GM12878 (cell line): Measurements from ENCODE around the gene SMIM44. TPM values are rescaled to one million over a fixed set of nuclear protein-coding genes. Genes with fewer than 3 reads are reported as not detected.

Source experiments
- ATAC-seq: fragments of 200-7000 bp; cut with Tn5 transposase; 3 replicates; pipeline ENCODE4 v1.9.1; 2020; ENCODE audit warnings: mild to moderate bottlenecking, moderate library complexity
- BruUV-seq: library from RNA; stranded (reverse); fragments of 400-500 nt; replicated peaks from 2 replicates; lab custom pipeline; 2021; lab: Mats Ljungman, UMichigan
- CTCF ChIA-PET: fragments of 300-600 bp; sonication (Branson Sonifier 250); formaldehyde crosslinking; extraction: SDS; loops from one replicate; lab custom pipeline; 2021; ENCODE audit warnings: inconsistent platforms; lab: Yijun Ruan, JAX
- POLR2A ChIA-PET: fragments of 350-600 bp; formaldehyde crosslinking; extraction: SDS; loops from one replicate; lab custom pipeline; 2021; ENCODE audit warnings: inconsistent platforms; lab: Charles Lee
- RAD21 ChIA-PET: fragments of 300-600 bp; sonication (Branson Sonifier 250); formaldehyde crosslinking; loops from one replicate; lab custom pipeline; 2023; ENCODE audit warnings: antibody characterized with exemption; ENCODE audit not compliant: unreplicated experiment; lab: Charles Lee
- SMC1A ChIA-PET: fragments of 300-600 bp; sonication (Branson Sonifier 250); formaldehyde crosslinking; loops from one replicate; lab custom pipeline; 2023; ENCODE audit not compliant: unreplicated experiment, uncharacterized antibody; lab: Charles Lee
- DNase-seq: peaks from one replicate; pipeline ENCODE4 v3.0.0-alpha.2; 2011; ENCODE audit warnings: low read depth, low spot score
- FAIRE-seq: peaks from 3 replicates; lab custom pipeline; 2011; peaks lifted over from hg19 to GRCh38; lab: Jason Lieb, UNC
- H2AFZ ChIP-seq: 2 replicates; pipeline ENCODE4 v1.6.0; 2011; ENCODE audit warnings: low read depth, low read length, control low read depth; ENCODE audit not compliant: control insufficient read depth
- H3K27ac ChIP-seq: 2 replicates; pipeline ENCODE4 v1.5.1; 2011; ENCODE audit warnings: control low read depth; ENCODE audit not compliant: control insufficient read depth, insufficient read depth
- H3K27me3 ChIP-seq, 2 experiments: replicated peaks in 1 of 2; 2 replicates each; pipeline versions ENCODE4 v1.6.0 to v1.6.1; 2011; ENCODE audit warnings: low read length in 1 of 2; ENCODE audit not compliant: control insufficient read depth in 2 of 2, insufficient read depth in 2 of 2
- H3K36me3 ChIP-seq, 2 experiments: 2 replicates each; pipeline ENCODE4 v1.5.1; 2011; ENCODE audit warnings: low read length in 1 of 2; ENCODE audit not compliant: control insufficient read depth in 2 of 2, insufficient read depth in 2 of 2
- H3K4me1 ChIP-seq: 2 replicates; pipeline ENCODE4 v1.6.1; 2011; ENCODE audit warnings: mild to moderate bottlenecking, low read length, moderate library complexity, mixed read lengths; ENCODE audit not compliant: control insufficient read depth, insufficient read depth
- H3K4me2 ChIP-seq: 2 replicates; pipeline ENCODE4 v1.6.0; 2011; ENCODE audit warnings: control low read depth; ENCODE audit not compliant: control insufficient read depth, insufficient read depth
- H3K4me3 ChIP-seq: fragments of 200-600 bp; sonication (generic); 2 replicates; pipeline ENCODE4 v1.5.1; 2016
- H3K79me2 ChIP-seq: 2 replicates; pipeline ENCODE4 v1.6.0; 2011; ENCODE audit warnings: low read length; ENCODE audit not compliant: control insufficient read depth, insufficient read depth
- H3K9ac ChIP-seq: 2 replicates; pipeline ENCODE4 v1.8.0; 2011; ENCODE audit warnings: low read length, control low read depth, mixed read lengths; ENCODE audit not compliant: control insufficient read depth, insufficient read depth
- H3K9me3 ChIP-seq: replicated peaks from 3 replicates; pipeline ENCODE4 v1.5.1; 2011; ENCODE audit warnings: mild to moderate bottlenecking, low read length; ENCODE audit not compliant: control insufficient read depth, insufficient read depth
- H4K20me1 ChIP-seq: 2 replicates; pipeline ENCODE4 v1.6.0; 2011; ENCODE audit not compliant: control insufficient read depth, insufficient read depth
- BACH1 ChIP-seq: fragments of 450-650 bp; IDR thresholded peaks from 2 replicates; pipeline ENCODE4 v1.6.1; 2017; ENCODE audit warnings: mild to moderate bottlenecking, borderline replicate concordance
- CEBPZ ChIP-seq: fragments of 150-350 bp; IDR thresholded peaks from 2 replicates; pipeline ENCODE4 v1.6.1; 2016; ENCODE audit warnings: low read depth, low read length
- CHD2 ChIP-seq: IDR thresholded peaks from 2 replicates; pipeline ENCODE4 v1.6.1; 2011; ENCODE audit warnings: low read depth, low read length, improper control_type of control experiment, borderline replicate concordance
- JUNB ChIP-seq: IDR thresholded peaks from 2 replicates; pipeline ENCODE4 v1.6.1; 2016; ENCODE audit warnings: antibody characterized with exemption, mild to moderate bottlenecking
- LARP7 ChIP-seq: fragments of 450-650 bp; IDR thresholded peaks from 2 replicates; pipeline ENCODE4 v1.6.1; 2017; ENCODE audit warnings: mild to moderate bottlenecking
- NFYA ChIP-seq: IDR thresholded peaks from 2 replicates; pipeline ENCODE4 v1.6.1; 2011; ENCODE audit warnings: low read depth, mild to moderate bottlenecking, low read length, improper control_type of control experiment, borderline replicate concordance
- PML ChIP-seq: IDR thresholded peaks from 2 replicates; pipeline ENCODE4 v1.6.1; 2012; ENCODE audit warnings: low read length, inconsistent platforms
- TBL1XR1 ChIP-seq: IDR thresholded peaks from 2 replicates; pipeline ENCODE4 v1.6.1; 2012; ENCODE audit warnings: low read depth, low read length, improper control_type of control experiment
- USF1 ChIP-seq: IDR thresholded peaks from 2 replicates; pipeline ENCODE4 v1.6.1; 2011; ENCODE audit warnings: borderline replicate concordance, low read depth, mild to moderate bottlenecking, moderate library complexity, mixed read lengths, low read length; ENCODE audit not compliant: insufficient read depth; ENCODE audit errors: extremely low read length
- ZBTB33 ChIP-seq: fragments of 450-650 bp; IDR thresholded peaks from 2 replicates; pipeline ENCODE4 v1.6.1; 2017; ENCODE audit warnings: mild to moderate bottlenecking
- ZBTB40 ChIP-seq: fragments of 450-650 bp; IDR thresholded peaks from 2 replicates; pipeline ENCODE4 v1.6.1; 2016; ENCODE audit warnings: mild to moderate bottlenecking, moderate library complexity, borderline replicate concordance
- WGBS: methylation state at CpG from one replicate; pipeline ENCODE4 v1.1.6; 2016; ENCODE audit warnings: low lambda C conversion rate; ENCODE audit not compliant: insufficient replicate concordance, insufficient coverage; ENCODE audit errors: missing lambda C conversion rate; 5-methylcytosine and 5-hydroxymethylcytosine counted together
- in situ Hi-C: fragments of 300-500 bp; cut with MboI; formaldehyde crosslinking; loops from 9 replicates; pipeline ENCODE4 v1.14.3; 2018; ENCODE audit warnings: mixed read lengths
- intact Hi-C: fragments of 100-400 bp; cut with micrococcal nuclease; formaldehyde crosslinking; loops from one replicate; pipeline ENCODE4 v1.14.2; 2022; ENCODE audit not compliant: unreplicated experiment
- polyA plus RNA-seq, 11 experiments: library from polyadenylated mRNA; depleted of rRNA in 4 of 11; unstranded in 6 of 11; stranded (reverse) in 5 of 11; fragments of >200 nt; fragmentation: Nextera tagmentation in 4 of 11; fragmentation: Illumina TruSeq in 1 of 11; extraction: Ambion mirVana in 4 of 11; extraction: Trizol in 1 of 11; gene quantifications; 1 replicate in 1 of 11; 2 replicates in 10 of 11; pipeline versions ENCODE4 v1.2.1 to v1.2.3, GENCODE V29; 2011 to 2016; ENCODE audit warnings: inconsistent platforms in 2 of 11, missing spikeins in 2 of 11, low read depth in 1 of 11
- total RNA-seq, 4 experiments: library from RNA; depleted of rRNA in 3 of 4; stranded (reverse); fragments of >200 nt in 3 of 4; fragmentation: Illumina TruSeq in 1 of 4; extraction: Trizol in 1 of 4; gene quantifications; 2 replicates each; pipeline versions ENCODE4 v1.2.1 to v1.2.3, GENCODE V29; 2013 to 2021

The SMIM44 gene
- total and polyA plus RNA-seq, 10 of the 15 experiments (the other 5 are each of a cell fraction or from before 2014, with no cell fraction given): not detected

- BruUV-seq: no TSS peak
- H3K79me2 ChIP-seq: no peaks in the 10 kb centered on the region
- H3K4me1 ChIP-seq: no peaks in the 10 kb centered on the region
- H3K4me2 ChIP-seq: no peak overlapping the region
- ATAC-seq (no peak), DNase-seq (no peak), FAIRE-seq (no peak)
- peaks cover 3 to 19% of the 10 kb centered on the region in 2 experiments for H3K36me3 ChIP-seq
- no peak overlapping the region for H3K4me3 ChIP-seq
- ChIA-PET RAD21 (no interaction called here), SMC1A (no interaction called here), CTCF (interaction anchor here (0.6 to 1.5 kb wide), 2 partner anchors 62 to 620 kb away, joined by 3 to 4 read pairs; no protein-coding TSS in a partner anchor), POLR2A (no interaction called here)
- H3K9me3 ChIP-seq: no peaks in the 10 kb centered on the region
- H3K9ac ChIP-seq: no peak overlapping the region
- 95% methylated on average over 53 of the region's 55 CpGs for WGBS
- H4K20me1 ChIP-seq: no peaks in the 10 kb centered on the region
- intact Hi-C loops (no loop called here), in situ Hi-C loops (no loop called here)
- no peak overlapping the region for H3K27ac ChIP-seq
- H3K27me3 ChIP-seq: no peaks in the 10 kb centered on the region
- H2AFZ ChIP-seq: no peak overlapping the region
- TF ChIP-seq PML: no peak
- no peak for TF ChIP-seq CHD2
- no peak for TF ChIP-seq NFYA
- no peak for TF ChIP-seq CEBPZ
- no peak for TF ChIP-seq ZBTB33
- no peak for TF ChIP-seq TBL1XR1
- TF ChIP-seq LARP7: no peak
- no peak for TF ChIP-seq JUNB
- TF ChIP-seq BACH1: no peak
- TF ChIP-seq ZBTB40: no peak
- TF ChIP-seq USF1: no peak
These were observed 8.3 kb upstream of the SMIM44 start for GRCh38 chr19:3491396-3492119.
